ENCODE results near the gene DNAJC15. TPM values are rescaled to one million over a fixed set of nuclear protein-coding genes. Genes with fewer than 3 reads are reported as not detected.

Gene DNAJC15
- total and polyA plus RNA-seq, 2 donors: 16.9 to 19.6 TPM

DNA sequence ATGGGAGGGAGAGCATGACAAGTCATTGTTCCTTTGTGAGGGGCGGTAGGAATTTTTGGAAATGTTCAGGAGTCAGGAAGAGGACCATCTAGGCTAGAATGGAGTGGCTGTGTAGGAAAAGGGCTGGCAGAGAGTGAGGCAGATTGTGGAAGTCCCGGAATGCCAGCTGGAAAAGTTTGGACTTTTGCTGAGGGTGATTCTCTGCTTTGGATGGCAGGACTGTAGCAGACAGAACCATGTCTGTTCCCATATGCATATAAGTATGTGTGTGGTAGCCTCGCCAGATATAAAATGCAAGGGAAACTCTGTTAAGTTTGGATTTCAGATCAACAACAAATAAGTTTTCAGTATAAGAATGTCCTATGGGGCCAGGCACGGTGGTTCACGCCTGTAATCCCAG lies 112.1 kb downstream of the DNAJC15 start:
- 95% methylated on average over 5 of the region's 5 CpGs for WGBS
- Histone ChIP-seq H3K36me3 (ENCODE audit: insufficient read depth) (no peaks in the 10 kb centered on the region), H3K4me1 (ENCODE audit: insufficient read depth) (no peaks in the 10 kb centered on the region), H3K27ac (ENCODE audit: low read depth) (no peak overlapping the region), H3K4me3 (ENCODE audit: low read depth, low read length) (no peak overlapping the region)
- no peak for DNase-seq (ENCODE audit: extremely low spot score)

DNA sequence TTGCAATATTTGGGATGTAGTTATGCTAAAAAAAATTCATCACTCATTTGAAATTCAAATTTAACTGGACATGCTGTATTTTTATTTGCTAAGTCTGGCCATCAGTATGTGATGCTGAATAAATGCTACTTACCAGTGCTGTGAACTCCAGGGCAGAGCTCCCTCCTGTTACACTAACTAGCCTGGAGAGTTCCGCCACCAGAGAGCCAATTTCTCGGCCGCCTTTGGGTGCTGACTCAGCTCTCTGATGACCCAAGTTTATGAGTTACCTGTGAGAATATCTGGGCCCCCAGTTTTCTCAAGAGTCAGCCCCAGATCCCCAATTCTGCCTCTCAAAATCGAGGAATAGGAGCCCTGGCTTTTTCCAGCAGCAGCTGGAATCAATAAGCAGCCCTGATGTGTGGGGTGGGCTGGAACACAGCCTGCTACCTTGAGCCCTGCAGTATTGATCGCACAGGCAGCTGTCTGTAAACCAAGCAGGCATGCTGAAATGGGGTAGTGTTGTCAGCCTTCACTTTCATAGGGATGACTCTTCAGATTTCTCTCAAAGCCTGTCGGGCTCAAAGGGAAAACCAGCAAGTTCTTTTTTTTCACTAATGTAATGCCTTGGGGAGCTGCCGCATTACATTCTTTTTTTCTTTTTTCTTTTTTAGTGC lies 113.7 kb downstream of the DNAJC15 start:
- H3K4me1 ChIP-seq (ENCODE audit: insufficient read depth): no peaks in the 10 kb centered on the region
- no peak overlapping the region for H3K4me3 ChIP-seq (ENCODE audit: low read depth, low read length)
- DNase-seq (ENCODE audit: extremely low spot score): no peak
- no peak overlapping the region for H3K27ac ChIP-seq (ENCODE audit: low read depth)
- 63% methylated on average over 7 of the region's 7 CpGs for WGBS
- no peaks in the 10 kb centered on the region for H3K36me3 ChIP-seq (ENCODE audit: insufficient read depth)

GRCh38 chr13:43139211-43139610 lies 115.8 kb downstream of the DNAJC15 start:
- Histone ChIP-seq H3K4me3 (ENCODE audit: low read depth, low read length) (no peak overlapping the region), H3K4me1 (ENCODE audit: insufficient read depth) (no peaks in the 10 kb centered on the region), H3K27ac (ENCODE audit: low read depth) (no peak overlapping the region), H3K36me3 (ENCODE audit: insufficient read depth) (no peaks in the 10 kb centered on the region)
- WGBS: 41% methylated on average over 2 of the region's 2 CpGs
- DNase-seq (ENCODE audit: extremely low spot score): no peak

DNA sequence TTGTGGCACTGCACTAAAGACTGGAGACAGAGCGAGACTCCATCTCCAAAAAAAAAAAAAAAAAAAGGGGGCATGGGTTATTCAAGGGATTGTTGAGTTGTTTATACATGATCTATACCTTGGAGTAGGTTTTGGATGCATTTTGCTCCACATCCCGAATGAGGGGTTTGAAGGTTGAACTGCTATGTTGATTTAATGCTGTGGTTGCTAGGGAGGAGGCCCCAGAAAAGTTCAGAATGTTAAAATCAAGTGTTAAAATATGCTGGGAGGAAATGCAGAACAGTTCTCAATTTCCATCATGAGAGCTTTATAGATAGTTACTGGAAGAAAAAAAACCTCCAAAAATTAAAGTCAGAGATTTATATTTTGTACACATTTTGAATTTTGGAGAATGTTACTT lies 116.5 kb downstream of the DNAJC15 start:
- no peak for DNase-seq (ENCODE audit: extremely low spot score)
- WGBS: 79% methylated on average over 2 of the region's 2 CpGs
- Histone ChIP-seq H3K4me3 (ENCODE audit: low read depth, low read length) (no peak overlapping the region), H3K36me3 (ENCODE audit: insufficient read depth) (no peaks in the 10 kb centered on the region), H3K4me1 (ENCODE audit: insufficient read depth) (no peaks in the 10 kb centered on the region), H3K27ac (ENCODE audit: low read depth) (no peak overlapping the region)

GRCh38 chr13:43140985-43141384 lies 117.6 kb downstream of the DNAJC15 start:
- no peak overlapping the region for H3K4me3 ChIP-seq (ENCODE audit: low read depth, low read length)
- no peaks in the 10 kb centered on the region for H3K36me3 ChIP-seq (ENCODE audit: insufficient read depth)
- H3K27ac ChIP-seq (ENCODE audit: low read depth): no peak overlapping the region
- 37% methylated on average over 1 of the region's 1 CpG for WGBS
- no peaks in the 10 kb centered on the region for H3K4me1 ChIP-seq (ENCODE audit: insufficient read depth)
- DNase-seq (ENCODE audit: extremely low spot score): no peak

- no peaks in the 10 kb centered on the region for H3K4me1 ChIP-seq (ENCODE audit: insufficient read depth)
- no peak overlapping the region for H3K27ac ChIP-seq (ENCODE audit: low read depth)
- WGBS: 89% methylated on average over 4 of the region's 4 CpGs
- no peak overlapping the region for H3K4me3 ChIP-seq (ENCODE audit: low read depth, low read length)
- no peaks in the 10 kb centered on the region for H3K36me3 ChIP-seq (ENCODE audit: insufficient read depth)
- no peak for DNase-seq (ENCODE audit: extremely low spot score)
These were observed 118.3 kb downstream of the DNAJC15 start for GRCh38 chr13:43141685-43142084.

- DNase-seq (ENCODE audit: extremely low spot score): no peak
- Histone ChIP-seq H3K4me3 (ENCODE audit: low read depth, low read length) (no peak overlapping the region), H3K4me1 (ENCODE audit: insufficient read depth) (no peaks in the 10 kb centered on the region), H3K36me3 (ENCODE audit: insufficient read depth) (no peaks in the 10 kb centered on the region), H3K27ac (ENCODE audit: low read depth) (no peak overlapping the region)
- 60% methylated on average over 3 of the region's 3 CpGs for WGBS
These were observed 120.2 kb downstream of the DNAJC15 start for GRCh38 chr13:43143591-43143990.

- no peaks in the 10 kb centered on the region for H3K4me1 ChIP-seq (ENCODE audit: insufficient read depth)
- H3K4me3 ChIP-seq (ENCODE audit: low read depth, low read length): no peak overlapping the region
- H3K36me3 ChIP-seq (ENCODE audit: insufficient read depth): no peaks in the 10 kb centered on the region
- H3K27ac ChIP-seq (ENCODE audit: low read depth): no peak overlapping the region
- DNase-seq (ENCODE audit: extremely low spot score): no peak
- 79% methylated on average over 8 of the region's 8 CpGs for WGBS
These were observed 122.3 kb downstream of the DNAJC15 start for GRCh38 chr13:43145534-43146196.

GRCh38 chr13:43146400-43146799 lies 123.0 kb downstream of the DNAJC15 start:
- H3K4me1 ChIP-seq (ENCODE audit: insufficient read depth): no peaks in the 10 kb centered on the region
- no peak for DNase-seq (ENCODE audit: extremely low spot score)
- no peaks in the 10 kb centered on the region for H3K36me3 ChIP-seq (ENCODE audit: insufficient read depth)
- 71% methylated on average over 3 of the region's 3 CpGs for WGBS
- no peak overlapping the region for H3K27ac ChIP-seq (ENCODE audit: low read depth)
- no peak overlapping the region for H3K4me3 ChIP-seq (ENCODE audit: low read depth, low read length)

- H3K27ac ChIP-seq (ENCODE audit: low read depth): no peak overlapping the region
- no peaks in the 10 kb centered on the region for H3K4me1 ChIP-seq (ENCODE audit: insufficient read depth)
- no peak for DNase-seq (ENCODE audit: extremely low spot score)
- 77% methylated on average over 7 of the region's 7 CpGs for WGBS
- H3K4me3 ChIP-seq (ENCODE audit: low read depth, low read length): no peak overlapping the region
- no peaks in the 10 kb centered on the region for H3K36me3 ChIP-seq (ENCODE audit: insufficient read depth)
These were observed 127.2 kb downstream of the DNAJC15 start for GRCh38 chr13:43150369-43151207.

DNA sequence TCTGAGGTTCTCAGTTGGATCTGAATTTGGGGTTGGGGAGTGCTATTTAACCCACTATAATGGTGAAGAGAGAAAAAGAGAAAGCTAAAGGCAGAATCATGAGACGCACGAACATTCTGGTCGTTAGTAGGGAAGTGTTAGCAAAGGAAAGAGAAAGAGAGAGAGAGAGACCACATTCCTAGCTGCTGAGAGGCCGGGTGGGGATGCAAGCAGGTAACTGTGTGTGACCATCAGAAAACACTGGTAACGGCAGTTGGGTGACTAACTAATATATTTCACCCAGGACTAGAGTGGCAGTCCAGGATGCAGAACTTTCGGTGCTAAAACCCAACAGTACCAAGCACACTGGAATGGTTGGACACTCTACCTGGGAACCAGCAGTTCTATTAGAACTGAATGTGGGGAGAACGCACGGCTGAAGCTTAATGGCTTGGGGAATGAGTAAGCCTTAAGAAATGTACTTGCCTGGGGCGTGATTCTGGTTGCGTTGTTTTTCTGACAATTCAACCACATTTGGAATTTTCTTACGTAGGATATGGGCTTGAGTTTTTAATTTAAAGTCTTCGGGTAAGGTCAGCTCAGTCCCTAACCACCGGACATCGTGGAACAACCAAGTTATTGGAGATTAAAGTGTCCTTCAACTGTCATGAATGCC lies 130.2 kb downstream of the DNAJC15 start:
- 83% methylated on average over 14 of the region's 14 CpGs for WGBS
- Histone ChIP-seq H3K4me3 (ENCODE audit: low read depth, low read length) (no peak overlapping the region), H3K27ac (ENCODE audit: low read depth) (no peak overlapping the region), H3K36me3 (ENCODE audit: insufficient read depth) (no peaks in the 10 kb centered on the region), H3K4me1 (ENCODE audit: insufficient read depth) (no peaks in the 10 kb centered on the region)
- DNase-seq (ENCODE audit: extremely low spot score): no peak

- no peak for DNase-seq (ENCODE audit: extremely low spot score)
- no peaks in the 10 kb centered on the region for H3K4me1 ChIP-seq (ENCODE audit: insufficient read depth)
These were observed 130.8 kb downstream of the DNAJC15 start for GRCh38 chr13:43154156-43154651.

GRCh38 chr13:43154839-43155238 lies 131.5 kb downstream of the DNAJC15 start:
- DNase-seq (ENCODE audit: extremely low spot score): no peak
- 94% methylated on average over 3 of the region's 3 CpGs for WGBS
- Histone ChIP-seq H3K4me3 (ENCODE audit: low read depth, low read length) (no peak overlapping the region), H3K27ac (ENCODE audit: low read depth) (no peak overlapping the region), H3K36me3 (ENCODE audit: insufficient read depth) (no peaks in the 10 kb centered on the region), H3K4me1 (ENCODE audit: insufficient read depth) (no peaks in the 10 kb centered on the region)

More at GRCh38 chr13:43154156-43154651, 130.8 kb downstream of the DNAJC15 start:
- H3K4me3 ChIP-seq (ENCODE audit: low read depth, low read length): no peak overlapping the region
- H3K27ac ChIP-seq (ENCODE audit: low read depth): no peak overlapping the region
- no peaks in the 10 kb centered on the region for H3K36me3 ChIP-seq (ENCODE audit: insufficient read depth)
- WGBS: 48% methylated on average over 5 of the region's 5 CpGs

Data from urinary bladder (tissue), 4 donors.